ENCODE results near the gene MRPL45.

MRPL45 gene

DNA sequence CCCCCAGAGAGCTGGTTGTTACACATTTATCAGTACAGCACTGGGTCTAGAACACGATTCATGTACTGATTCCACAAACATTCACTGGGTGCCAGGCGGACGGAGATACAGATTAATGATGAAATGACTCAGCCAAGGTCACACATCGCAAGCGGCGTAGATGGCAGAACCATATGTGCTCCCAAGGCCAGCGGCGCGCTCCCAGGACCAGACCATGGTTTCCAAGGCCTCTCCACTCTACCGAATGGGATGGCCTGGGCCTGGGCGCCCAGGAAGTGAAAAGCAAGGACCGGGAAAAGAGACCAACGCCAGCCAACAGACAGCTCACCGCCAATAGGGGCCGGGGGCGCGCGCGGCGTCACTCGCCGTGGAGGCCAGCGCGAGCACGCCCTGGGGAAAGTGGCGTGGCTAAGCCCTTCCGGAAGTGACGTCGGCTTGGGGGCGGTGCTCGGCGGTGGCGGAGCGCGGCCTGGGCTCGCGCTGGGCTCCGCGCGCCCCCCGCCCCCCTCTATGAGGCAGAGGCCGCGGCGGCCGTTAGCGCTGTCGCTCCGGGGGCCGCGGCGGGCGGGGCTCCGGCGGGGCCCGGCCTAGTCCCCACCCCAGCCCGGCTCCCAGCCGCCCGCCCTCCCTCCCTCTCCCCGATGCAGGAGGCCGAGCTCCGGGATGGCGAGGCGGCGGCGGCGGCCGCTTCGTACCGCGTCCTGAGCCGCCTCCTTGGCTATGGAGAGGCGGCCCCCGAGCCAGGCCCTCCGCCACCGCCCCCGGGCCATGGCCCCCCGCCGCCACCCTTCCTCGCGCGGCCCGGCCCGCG lies 54.6 kb downstream of the MRPL45 start, which contains the start of gene SOCS7:
Gene SOCS7 (plus strand): TSS at position 433 of the 811 bp plus-strand sequence. CDS start 209 bp downstream, at position 642.
- no peak for TF ChIP-seq CTCF (IDR thresholded peaks at IDR 0.05; ENCODE audit: low read depth, low read length)
- TF ChIP-seq EZH2phosphoT487 (IDR thresholded peaks at IDR 0.05; ENCODE audit: low read depth) = no peak
- H3K27ac ChIP-seq (ENCODE audit: low read length) = peak within 1 kb of the TSS; percentile 47
- peaks cover 20% of the 10 kb centered on the region for H4K20me1 ChIP-seq (ENCODE audit: insufficient read depth, low read length)
- no peaks in the 10 kb centered on the region for H3K36me3 ChIP-seq (replicated peaks; ENCODE audit: low read depth, low read length)
- H3K79me2 ChIP-seq (ENCODE audit: low read length) = peaks cover 31% of the 10 kb centered on the region
- peak within 1 kb of the TSS; percentile 84 for H3K4me3 ChIP-seq (ENCODE audit: low read length)
- H3K9me3 ChIP-seq (ENCODE audit: insufficient read depth, low read length) = no peaks in the 10 kb centered on the region
- peaks cover 18% of the 10 kb centered on the region for H3K4me1 ChIP-seq (ENCODE audit: low read length)
- H2AFZ ChIP-seq (ENCODE audit: low read depth, low read length) = peak within 1 kb of the TSS; percentile 77
- H3K27me3 ChIP-seq (ENCODE audit: low read depth, low read length) = no peaks in the 10 kb centered on the region
- H3K4me2 ChIP-seq (ENCODE audit: low read length) = peak within 1 kb of the TSS; percentile 95
- H3K9ac ChIP-seq (ENCODE audit: low read length) = peak within 1 kb of the TSS; percentile 82

DNA sequence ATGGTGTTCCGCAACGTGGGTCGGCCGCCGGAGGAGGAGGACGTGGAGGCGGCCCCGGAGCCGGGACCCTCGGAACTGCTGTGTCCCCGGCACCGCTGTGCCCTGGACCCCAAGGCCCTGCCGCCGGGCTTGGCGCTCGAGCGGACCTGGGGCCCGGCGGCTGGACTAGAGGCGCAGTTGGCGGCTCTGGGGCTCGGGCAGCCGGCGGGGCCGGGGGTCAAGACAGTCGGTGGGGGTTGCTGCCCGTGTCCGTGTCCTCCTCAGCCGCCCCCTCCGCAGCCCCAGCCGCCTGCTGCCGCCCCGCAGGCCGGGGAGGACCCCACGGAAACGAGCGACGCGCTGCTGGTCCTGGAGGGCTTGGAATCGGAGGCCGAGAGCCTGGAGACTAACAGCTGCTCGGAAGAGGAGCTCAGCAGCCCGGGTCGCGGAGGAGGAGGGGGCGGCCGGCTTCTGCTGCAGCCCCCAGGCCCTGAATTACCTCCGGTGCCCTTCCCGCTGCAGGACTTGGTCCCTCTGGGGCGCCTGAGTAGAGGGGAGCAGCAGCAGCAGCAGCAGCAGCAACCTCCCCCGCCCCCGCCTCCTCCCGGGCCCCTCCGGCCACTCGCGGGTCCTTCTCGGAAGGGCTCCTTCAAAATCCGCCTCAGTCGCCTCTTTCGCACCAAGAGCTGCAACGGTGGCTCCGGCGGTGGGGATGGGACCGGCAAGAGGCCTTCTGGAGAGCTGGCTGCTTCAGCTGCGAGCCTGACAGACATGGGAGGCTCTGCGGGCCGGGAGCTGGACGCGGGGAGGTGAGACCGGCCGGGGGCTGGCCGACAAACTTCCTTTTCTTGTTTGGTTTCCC lies 55.5 kb downstream of the MRPL45 start:
- Histone ChIP-seq H4K20me1 (ENCODE audit: insufficient read depth, low read length) (peaks cover 20% of the 10 kb centered on the region), H3K4me3 (ENCODE audit: low read length) (peak overlapping the region; percentile 84), H3K79me2 (ENCODE audit: low read length) (peaks cover 39% of the 10 kb centered on the region), H3K9ac (ENCODE audit: low read length) (peak overlapping the region; percentile 78), H3K4me1 (ENCODE audit: low read length) (peaks cover 18% of the 10 kb centered on the region), H3K27me3 (ENCODE audit: low read depth, low read length) (no peaks in the 10 kb centered on the region), H3K4me2 (ENCODE audit: low read length) (peak overlapping the region; percentile 95), H2AFZ (ENCODE audit: low read depth, low read length) (no peak overlapping the region), H3K27ac (ENCODE audit: low read length) (no peak overlapping the region), H3K9me3 (ENCODE audit: insufficient read depth, low read length) (no peaks in the 10 kb centered on the region), H3K36me3 (replicated peaks; ENCODE audit: low read depth, low read length) (no peaks in the 10 kb centered on the region)
- no peak for TF ChIP-seq CTCF (IDR thresholded peaks at IDR 0.05; ENCODE audit: low read depth, low read length)
- TF ChIP-seq EZH2phosphoT487 (IDR thresholded peaks at IDR 0.05; ENCODE audit: low read depth) = no peak

- H3K36me3 ChIP-seq (replicated peaks; ENCODE audit: low read depth, low read length) = no peaks in the 10 kb centered on the region
- H3K9me3 ChIP-seq (ENCODE audit: insufficient read depth, low read length) = no peaks in the 10 kb centered on the region
- TF ChIP-seq CTCF (IDR thresholded peaks at IDR 0.05; ENCODE audit: low read depth, low read length) = no peak
- no peak for TF ChIP-seq EZH2phosphoT487 (IDR thresholded peaks at IDR 0.05; ENCODE audit: low read depth)
- no peak overlapping the region for H2AFZ ChIP-seq (ENCODE audit: low read depth, low read length)
- peak overlapping the region; percentile 95 for H3K4me2 ChIP-seq (ENCODE audit: low read length)
- H4K20me1 ChIP-seq (ENCODE audit: insufficient read depth, low read length) = peaks cover 20% of the 10 kb centered on the region
- H3K9ac ChIP-seq (ENCODE audit: low read length) = peak overlapping the region; percentile 78
- H3K79me2 ChIP-seq (ENCODE audit: low read length) = peaks cover 46% of the 10 kb centered on the region
- H3K4me3 ChIP-seq (ENCODE audit: low read length) = peak overlapping the region; percentile 84
- H3K27me3 ChIP-seq (ENCODE audit: low read depth, low read length) = no peaks in the 10 kb centered on the region
- peaks cover 18% of the 10 kb centered on the region for H3K4me1 ChIP-seq (ENCODE audit: low read length)
- H3K27ac ChIP-seq (ENCODE audit: low read length) = no peak overlapping the region
Observed at GRCh38 chr17:38353086-38353604, 56.2 kb downstream of the MRPL45 start.

- Histone ChIP-seq H3K27ac (ENCODE audit: low read length) (no peak overlapping the region), H3K4me1 (ENCODE audit: low read length) (peaks cover 18% of the 10 kb centered on the region), H4K20me1 (ENCODE audit: insufficient read depth, low read length) (peaks cover 20% of the 10 kb centered on the region), H3K36me3 (replicated peaks; ENCODE audit: low read depth, low read length) (no peaks in the 10 kb centered on the region), H3K27me3 (ENCODE audit: low read depth, low read length) (no peaks in the 10 kb centered on the region), H3K9ac (ENCODE audit: low read length) (no peak overlapping the region), H3K79me2 (ENCODE audit: low read length) (peaks cover 49% of the 10 kb centered on the region), H3K9me3 (ENCODE audit: insufficient read depth, low read length) (no peaks in the 10 kb centered on the region), H2AFZ (ENCODE audit: low read depth, low read length) (no peak overlapping the region), H3K4me3 (ENCODE audit: low read length) (no peak overlapping the region), H3K4me2 (ENCODE audit: low read length) (peak overlapping the region; percentile 95)
- no peak for TF ChIP-seq CTCF (IDR thresholded peaks at IDR 0.05; ENCODE audit: low read depth, low read length)
- TF ChIP-seq EZH2phosphoT487 (IDR thresholded peaks at IDR 0.05; ENCODE audit: low read depth) = no peak
Observed at GRCh38 chr17:38353668-38354067, 56.7 kb downstream of the MRPL45 start.

All from OCI-LY3 (cell line).